Measurements from ENCODE around the gene TBX18.

- no peak for TF ChIP-seq POLR2AphosphoS5 (IDR thresholded peaks at IDR 0.05; ENCODE audit: low read depth, low read length)
- TF ChIP-seq POLR2A (IDR thresholded peaks at IDR 0.05; ENCODE audit: low read depth, low read length) = no peak
- TF ChIP-seq TAF1 (IDR thresholded peaks at IDR 0.05; ENCODE audit: borderline replicate concordance, low read depth, low read length) = no peak
Measured at GRCh38 chr6:84667252-84668213, 96.9 kb downstream of the TBX18 start.
